Glutamatergic neuron (in vitro differentiated cells): Measurements from ENCODE around the gene FHIT. TPM values are rescaled to one million over a fixed set of nuclear protein-coding genes. Genes with fewer than 3 reads are reported as not detected.

Source experiments
- DNase-seq: peaks from one replicate; pipeline ENCODE4 v3.0.0; 2022
- H3K27ac Mint-ChIP-seq: one replicate; pipeline ENCODE4 v1.8.0; 2020; ENCODE audit warnings: mild to moderate bottlenecking, mixed read lengths, inconsistent platforms; ENCODE audit not compliant: unreplicated experiment
- H3K27me3 Mint-ChIP-seq: one replicate; pipeline ENCODE4 v1.8.0; 2020; ENCODE audit warnings: mild to moderate bottlenecking, moderate library complexity, mixed read lengths, inconsistent platforms; ENCODE audit not compliant: unreplicated experiment
- H3K36me3 Mint-ChIP-seq: one replicate; pipeline ENCODE4 v1.8.0; 2020; ENCODE audit warnings: mild to moderate bottlenecking, mixed read lengths, inconsistent platforms; ENCODE audit not compliant: unreplicated experiment
- H3K4me1 Mint-ChIP-seq: one replicate; pipeline ENCODE4 v1.8.0; 2020; ENCODE audit warnings: mild to moderate bottlenecking, low read depth, mixed read lengths, inconsistent platforms; ENCODE audit not compliant: unreplicated experiment
- H3K4me3 Mint-ChIP-seq: one replicate; pipeline ENCODE4 v1.8.0; 2020; ENCODE audit warnings: mild to moderate bottlenecking, mixed read lengths, inconsistent platforms; ENCODE audit not compliant: unreplicated experiment
- H3K9me3 Mint-ChIP-seq: one replicate; pipeline ENCODE4 v1.8.0; 2020; ENCODE audit warnings: mild to moderate bottlenecking, moderate library complexity, mixed read lengths, inconsistent platforms; ENCODE audit not compliant: unreplicated experiment
- CTCF ChIP-seq: fragments of 200-600 bp; sonication (generic); IDR thresholded peaks from one replicate; pipeline ENCODE4 v1.5.0; 2021; ENCODE audit not compliant: partially characterized antibody, unreplicated experiment
- total RNA-seq: library from RNA; stranded (reverse); fragmentation: NEBNext Ultra II Directional; extraction: Animal tissue kit (Norgen Biotek cat#: 25700); gene quantifications from one replicate; pipeline ENCODE4 v1.2.1, GENCODE V29; 2021; ENCODE audit not compliant: unreplicated experiment

The FHIT gene
- total RNA-seq, 1 donor from 2014 or later: 15.2 TPM

GRCh38 chr3:59867185-59868002 lies 1383.9 kb downstream of the FHIT start:
- Mint-ChIP-seq H3K36me3 (peaks cover 4% of the 10 kb centered on the region), H3K27ac (no peak overlapping the region), H3K9me3 (peaks cover 4% of the 10 kb centered on the region), H3K4me3 (no peak overlapping the region), H3K27me3 (no peaks in the 10 kb centered on the region), H3K4me1 (peaks cover 8% of the 10 kb centered on the region)
- no peak for DNase-seq
- TF ChIP-seq CTCF: no peak

- no peaks in the 10 kb centered on the region for H3K27me3 Mint-ChIP-seq
- H3K36me3 Mint-ChIP-seq: peaks cover 4% of the 10 kb centered on the region
- H3K4me1 Mint-ChIP-seq: peaks cover 6% of the 10 kb centered on the region
- no peak overlapping the region for H3K27ac Mint-ChIP-seq
- H3K4me3 Mint-ChIP-seq: no peak overlapping the region
- no peak for DNase-seq
- TF ChIP-seq CTCF: no peak
- H3K9me3 Mint-ChIP-seq: peaks cover 7% of the 10 kb centered on the region
Measured at GRCh38 chr3:59866076-59866475, 1385.2 kb downstream of the FHIT start.

- Mint-ChIP-seq H3K4me1 (peaks cover 6% of the 10 kb centered on the region), H3K27ac (peak overlapping the region; percentile 11), H3K27me3 (peaks cover 1% of the 10 kb centered on the region), H3K9me3 (peaks cover 7% of the 10 kb centered on the region), H3K4me3 (no peak overlapping the region), H3K36me3 (peaks cover 4% of the 10 kb centered on the region)
- TF ChIP-seq CTCF: no peak
- no peak for DNase-seq
Measured at GRCh38 chr3:59865351-59865750, 1385.9 kb downstream of the FHIT start.

- no peak for DNase-seq
- no peak overlapping the region for H3K4me3 Mint-ChIP-seq
- H3K4me1 Mint-ChIP-seq: peaks cover 9% of the 10 kb centered on the region
- H3K9me3 Mint-ChIP-seq: peaks cover 7% of the 10 kb centered on the region
- no peak overlapping the region for H3K27ac Mint-ChIP-seq
- peaks cover 1% of the 10 kb centered on the region for H3K27me3 Mint-ChIP-seq
- H3K36me3 Mint-ChIP-seq: peaks cover 4% of the 10 kb centered on the region
- TF ChIP-seq CTCF: no peak
Measured at GRCh38 chr3:59862686-59863085, 1388.6 kb downstream of the FHIT start.

- H3K4me3 Mint-ChIP-seq: no peak overlapping the region
- H3K4me1 Mint-ChIP-seq: peaks cover 21% of the 10 kb centered on the region
- H3K27me3 Mint-ChIP-seq: peaks cover 1% of the 10 kb centered on the region
- H3K36me3 Mint-ChIP-seq: no peaks in the 10 kb centered on the region
- peaks cover 3% of the 10 kb centered on the region for H3K9me3 Mint-ChIP-seq
- H3K27ac Mint-ChIP-seq: no peak overlapping the region
- peak; percentile 83 for DNase-seq
- TF ChIP-seq CTCF: peak; percentile 88
Measured at GRCh38 chr3:59857589-59858346, 1393.5 kb downstream of the FHIT start.
